GM12874 (cell line): ENCODE results near the gene CAMK1.

Source experiments
- CTCF ChIP-seq: IDR thresholded peaks from 2 replicates; pipeline ENCODE4 v1.5.1; 2011; ENCODE audit warnings: low read depth, mild to moderate bottlenecking, control low read depth, low read length, moderate library complexity; ENCODE audit not compliant: insufficient read depth

CAMK1 gene

GRCh38 chr3:9791790-9792404, 22.1 kb upstream of the CAMK1 start:
- TF ChIP-seq CTCF, result no peak

- no peak for TF ChIP-seq CTCF
Observed at GRCh38 chr3:9791127-9791526, 21.4 kb upstream of the CAMK1 start.

GRCh38 chr3:9787714-9788113, 18.0 kb upstream of the CAMK1 start:
- TF ChIP-seq CTCF, result no peak

- peak; percentile 63 for TF ChIP-seq CTCF
Observed at GRCh38 chr3:9786825-9787669, 17.3 kb upstream of the CAMK1 start.

GRCh38 chr3:9786209-9786739, 16.5 kb upstream of the CAMK1 start:
- TF ChIP-seq CTCF, result no peak

- TF ChIP-seq CTCF, result no peak
Observed at GRCh38 chr3:9785602-9786001, 15.9 kb upstream of the CAMK1 start.

GRCh38 chr3:9784965-9785364, 15.2 kb upstream of the CAMK1 start:
- TF ChIP-seq CTCF, result no peak
